Panc1 (cell line): ENCODE data around the gene TCP11L2. TPM values are rescaled to one million over a fixed set of nuclear protein-coding genes. Genes with fewer than 3 reads are reported as not detected.
"Not testable (repeated sequence)": the region's sequence is repeated elsewhere in the genome, so short reads cannot be mapped to it uniquely, and the experiment has no call there.

Source experiments
- ATAC-seq: fragments of 200-7000 bp; cut with Tn5 transposase; 2 replicates; pipeline ENCODE4 v1.9.1; 2020; ENCODE audit warnings: mild to moderate bottlenecking, moderate library complexity
- BruUV-seq: library from RNA; stranded (reverse); fragments of 400-500 nt; replicated peaks from 2 replicates; lab custom pipeline; 2021; lab: Mats Ljungman, UMichigan
- CTCF ChIA-PET: fragments of 300-600 bp; sonication (Branson Sonifier 250); formaldehyde crosslinking; loops from one replicate; lab custom pipeline; 2022; ENCODE audit warnings: antibody characterized with exemption; lab: Charles Lee
- POLR2A ChIA-PET: fragments of 300-600 bp; sonication (Branson Sonifier 250); formaldehyde crosslinking; loops from one replicate; lab custom pipeline; 2022; ENCODE audit warnings: antibody characterized with exemption; lab: Charles Lee
- DNase-seq: peaks from one replicate; pipeline ENCODE4 v3.0.0-alpha.2; 2010; ENCODE audit warnings: low read depth, low spot score
- H3K27ac ChIP-seq: 2 replicates; pipeline ENCODE4 v1.5.1; 2011; ENCODE audit warnings: mild to moderate bottlenecking, low read length, inconsistent platforms
- H3K27me3 ChIP-seq: fragments of 200-500 bp; sonication (Bioruptor generic); 2 replicates; pipeline ENCODE4 v1.6.0; 2014; ENCODE audit warnings: low read length, inconsistent platforms; ENCODE audit not compliant: control insufficient read depth, insufficient read depth
- H3K36me3 ChIP-seq: fragments of 200-500 bp; sonication (Bioruptor generic); 2 replicates; pipeline ENCODE4 v1.5.1; 2014; ENCODE audit warnings: inconsistent platforms, mild to moderate bottlenecking, low read length, moderate library complexity; ENCODE audit not compliant: control insufficient read depth, insufficient read depth
- H3K4me1 ChIP-seq: 2 replicates; pipeline ENCODE4 v1.5.1; 2011; ENCODE audit warnings: inconsistent platforms, mild to moderate bottlenecking, low read length, moderate library complexity; ENCODE audit not compliant: control insufficient read depth, insufficient read depth
- H3K4me3 ChIP-seq, 2 experiments: 2 replicates each; pipeline ENCODE4 v1.5.1; 2011 to 2012; ENCODE audit warnings: low read depth in 2 of 2, low read length in 2 of 2, mild to moderate bottlenecking in 2 of 2, inconsistent platforms in 1 of 2, moderate library complexity in 1 of 2
- H3K9me3 ChIP-seq: fragments of 200-500 bp; sonication (Bioruptor generic); 2 replicates; pipeline ENCODE4 v1.5.1; 2014; ENCODE audit warnings: low read depth, mild to moderate bottlenecking, inconsistent platforms, low read length, moderate library complexity; ENCODE audit not compliant: control insufficient read depth, insufficient read depth
- CTCF ChIP-seq: fragments of 450-650 bp; IDR thresholded peaks from 2 replicates; pipeline ENCODE4 v1.5.1; 2017; ENCODE audit warnings: mild to moderate bottlenecking
- POLR2AphosphoS5 ChIP-seq: IDR thresholded peaks from 2 replicates; pipeline ENCODE4 v1.6.1; 2012; ENCODE audit warnings: mild to moderate bottlenecking, low read depth, low read length, moderate library complexity
- REST ChIP-seq, 2 experiments: IDR thresholded peaks; 2 replicates each; pipeline ENCODE4 v1.6.1; 2011 to 2012; ENCODE audit warnings: low read depth in 2 of 2, control low read depth in 1 of 2, low read length in 1 of 2, mild to moderate bottlenecking in 1 of 2, moderate library complexity in 1 of 2; ENCODE audit not compliant: insufficient read depth in 1 of 2
- SIN3A ChIP-seq: IDR thresholded peaks from 2 replicates; pipeline ENCODE4 v1.6.1; 2012; ENCODE audit warnings: low read depth, mild to moderate bottlenecking, low read length, moderate library complexity, borderline replicate concordance; ENCODE audit not compliant: insufficient read depth
- TCF7L2 ChIP-seq: IDR thresholded peaks from 2 replicates; pipeline ENCODE4 v1.6.1; 2011; ENCODE audit warnings: mild to moderate bottlenecking, low read depth, low read length, inconsistent platforms
- in situ Hi-C: cut with HindIII; loops from 2 replicates; pipeline ENCODE4 v1.10.0; 2016; ENCODE audit warnings: low sequenced_read_pairs, low pct_unique_long_range_greater_than_20kb
- intact Hi-C: fragments of 100-400 bp; cut with micrococcal nuclease; formaldehyde crosslinking; loops from one replicate; pipeline ENCODE4 v1.10.0; 2022; ENCODE audit not compliant: unreplicated experiment
- total RNA-seq: library from RNA; stranded (reverse); gene quantifications from one replicate; pipeline ENCODE4 v1.2.1, GENCODE V29; 2021; ENCODE audit not compliant: unreplicated experiment

Gene TCP11L2
- total RNA-seq, 1 experiment from 2014 or later, result 3.5 TPM

GRCh38 chr12:106285982-106286381, 16.6 kb upstream of the TCP11L2 start:
- Histone ChIP-seq H3K27me3 (no peaks in the 10 kb centered on the region), H3K36me3 (no peaks in the 10 kb centered on the region), H3K27ac (no peak overlapping the region), H3K4me1 (peaks cover 6% of the 10 kb centered on the region; the same call in 1 of the 2 replicates), H3K4me3 (no peak overlapping the region), H3K9me3 (peaks cover 1% of the 10 kb centered on the region; the same call in 1 of the 2 replicates)
- DNase-seq (no peak), ATAC-seq (no peak)
- no TSS peak for BruUV-seq
- POLR2A ChIA-PET, result no interaction called here
- CTCF ChIA-PET, result no interaction called here
- intact Hi-C loops, result no loop called here
- in situ Hi-C loops, result no loop called here
- TF ChIP-seq REST (IDR thresholded peaks at IDR 0.05; ENCODE audit: insufficient read depth in 1 of 2, low read depth in 2 of 2, low read length in 1 of 2) (no peak), CTCF (no peak), POLR2AphosphoS5 (no peak), SIN3A (no peak), TCF7L2 (no peak)

- H3K9me3 ChIP-seq, DNase-seq, ATAC-seq, H3K27ac ChIP-seq, intact Hi-C loops, H3K36me3 ChIP-seq, in situ Hi-C loops, BruUV-seq, H3K27me3 ChIP-seq, CTCF ChIA-PET, H3K4me1 ChIP-seq, H3K4me3 ChIP-seq: not testable (repeated sequence)
- POLR2A ChIA-PET, result interaction anchor here (0.7 kb wide), 1 partner anchor 1213 kb away, joined by 4 read pairs; no protein-coding TSS in a partner anchor
These were observed 15.9 kb upstream of the TCP11L2 start for GRCh38 chr12:106286576-106287162.

- H3K9me3 ChIP-seq, result no peaks in the 10 kb centered on the region
- intact Hi-C loops (no loop called here), in situ Hi-C loops (no loop called here)
- ChIA-PET CTCF (no interaction called here), POLR2A (no interaction called here)
- no peak overlapping the region for H3K27ac ChIP-seq
- H3K36me3 ChIP-seq, result no peaks in the 10 kb centered on the region
- H3K4me1 ChIP-seq, result peaks cover 6% of the 10 kb centered on the region; the same call in 1 of the 2 replicates
- no peak for TF ChIP-seq POLR2AphosphoS5
- TF ChIP-seq SIN3A, result no peak
- TF ChIP-seq CTCF, result no peak
- no peak for TF ChIP-seq TCF7L2
- no peak for TF ChIP-seq REST (IDR thresholded peaks at IDR 0.05; ENCODE audit: insufficient read depth in 1 of 2, low read depth in 2 of 2, low read length in 1 of 2)
- DNase-seq (no peak), ATAC-seq (no peak)
- no peak overlapping the region for H3K4me3 ChIP-seq
- H3K27me3 ChIP-seq, result no peaks in the 10 kb centered on the region
- BruUV-seq, result no TSS peak
These were observed 15.2 kb upstream of the TCP11L2 start for GRCh38 chr12:106287364-106287763.
